Loucy (cell line): ENCODE measurements around the gene UBE2QL1.

Experiments
- CTCF ChIP-seq: fragments of 200-600 bp; sonication (generic); conservative IDR thresholded peaks from 2 replicates; pipeline ENCODE4 v1.5.1; 2014; ENCODE audit warnings: mild to moderate bottlenecking, antibody characterized with exemption, low read length
- EZH2phosphoT487 ChIP-seq: fragments of 200-600 bp; IDR thresholded peaks from 2 replicates; pipeline ENCODE4 v1.6.1; 2018; ENCODE audit warnings: antibody characterized with exemption, mild to moderate bottlenecking, moderate library complexity, borderline replicate concordance

GRCh38 chr5:6495433-6496206 is 47.0 kb downstream of the UBE2QL1 start:
- no peak for TF ChIP-seq CTCF
- no peak for TF ChIP-seq EZH2phosphoT487
